IMR-90 (cell line): ENCODE results near the gene SPECC1L. TPM values are rescaled to one million over a fixed set of nuclear protein-coding genes. Genes with fewer than 3 reads are reported as not detected.
"Not testable (repeated sequence)": the region's sequence is repeated elsewhere in the genome, so short reads cannot be mapped to it uniquely, and the experiment has no call there.

Experiments used
- ATAC-seq: fragments of 200-7000 bp; cut with Tn5 transposase; 2 replicates; pipeline ENCODE4 v1.9.1; 2020; ENCODE audit warnings: low read depth, mild to moderate bottlenecking, moderate library complexity
- BruUV-seq: library from RNA; stranded (reverse); fragments of 400-500 nt; replicated peaks from 2 replicates; lab custom pipeline; 2021; lab: Mats Ljungman, UMichigan
- CTCF ChIA-PET: fragments of 300-600 bp; formaldehyde crosslinking; extraction: SDS; loops from one replicate; lab custom pipeline; 2021; ENCODE audit warnings: antibody characterized with exemption; lab: Yijun Ruan, JAX
- POLR2A ChIA-PET: fragments of 300-600 bp; sonication (Branson Sonifier 250); formaldehyde crosslinking; loops from one replicate; lab custom pipeline; 2022; ENCODE audit warnings: antibody characterized with exemption; ENCODE audit not compliant: unreplicated experiment; lab: Charles Lee
- DNase-seq: peaks from one replicate; pipeline ENCODE4 v3.0.0; 2013
- H2AFZ ChIP-seq: replicated peaks from 2 replicates; pipeline ENCODE3; 2013; ENCODE audit warnings: low read length, mild to moderate bottlenecking; ENCODE audit not compliant: poor library complexity
- H2AK5ac ChIP-seq: 2 replicates; pipeline ENCODE4 v1.6.1; 2013; ENCODE audit warnings: low read depth, low read length, inconsistent platforms
- H2AK9ac ChIP-seq: replicated peaks from 2 replicates; pipeline ENCODE3; 2013; ENCODE audit warnings: mild to moderate bottlenecking, low read depth, low read length, moderate library complexity; ENCODE audit not compliant: poor library complexity
- H2BK120ac ChIP-seq: 2 replicates; pipeline ENCODE4 v1.6.1; 2013; ENCODE audit warnings: low read depth, low read length, inconsistent platforms
- H2BK15ac ChIP-seq: 3 replicates; pipeline ENCODE4 v1.6.1; 2013; ENCODE audit warnings: low read depth, low read length, inconsistent platforms
- H2BK20ac ChIP-seq: 2 replicates; pipeline ENCODE4 v1.6.1; 2013; ENCODE audit warnings: low read depth, mild to moderate bottlenecking, inconsistent platforms, low read length, moderate library complexity
- H2BK5ac ChIP-seq: 2 replicates; pipeline ENCODE4 v1.6.1; 2013; ENCODE audit warnings: mild to moderate bottlenecking, low read depth, low read length, inconsistent platforms; ENCODE audit not compliant: poor library complexity, severe bottlenecking
- H3K14ac ChIP-seq: replicated peaks from 2 replicates; pipeline ENCODE4 v1.6.1; 2013; ENCODE audit warnings: low read depth, low read length, inconsistent platforms
- H3K18ac ChIP-seq: 2 replicates; pipeline ENCODE4 v1.6.1; 2013; ENCODE audit warnings: low read depth, low read length, control low read depth
- H3K23ac ChIP-seq: 2 replicates; pipeline ENCODE4 v1.6.1; 2013; ENCODE audit warnings: low read depth, low read length, inconsistent platforms
- H3K27ac ChIP-seq: 2 replicates; pipeline ENCODE4 v1.5.1; 2013; ENCODE audit warnings: mild to moderate bottlenecking, control low read depth, low read length; ENCODE audit not compliant: insufficient read depth
- H3K27me3 ChIP-seq: 2 replicates; pipeline ENCODE4 v1.6.1; 2013; ENCODE audit warnings: low read length; ENCODE audit not compliant: control insufficient read depth, insufficient read depth
- H3K36me3 ChIP-seq: 2 replicates; pipeline ENCODE4 v1.6.1; 2013; ENCODE audit warnings: low read length, mixed read lengths; ENCODE audit not compliant: control insufficient read depth, insufficient read depth
- H3K4ac ChIP-seq: 2 replicates; pipeline ENCODE4 v1.6.1; 2013; ENCODE audit warnings: low read depth, low read length, inconsistent platforms
- H3K4me1 ChIP-seq: 2 replicates; pipeline ENCODE4 v1.6.1; 2013; ENCODE audit warnings: low read length, mixed read lengths; ENCODE audit not compliant: control insufficient read depth, insufficient read depth
- H3K4me2 ChIP-seq: 2 replicates; pipeline ENCODE4 v1.6.1; 2013; ENCODE audit warnings: low read depth, mild to moderate bottlenecking, control low read depth, low read length, moderate library complexity
- H3K4me3 ChIP-seq: 2 replicates; pipeline ENCODE4 v1.5.1; 2013; ENCODE audit warnings: low read depth, mild to moderate bottlenecking, control low read depth, low read length, moderate library complexity; ENCODE audit not compliant: insufficient read depth
- H3K56ac ChIP-seq: 2 replicates; pipeline ENCODE4 v1.6.1; 2013; ENCODE audit warnings: low read length, inconsistent platforms; ENCODE audit not compliant: insufficient read depth; ENCODE audit errors: extremely low read depth
- H3K79me1 ChIP-seq, 2 experiments: 2 replicates each; pipeline ENCODE4 v1.6.1; 2013; ENCODE audit warnings: low read length in 2 of 2, inconsistent platforms in 1 of 2, low read depth in 1 of 2
- H3K9ac ChIP-seq: 2 replicates; pipeline ENCODE4 v1.6.1; 2013; ENCODE audit warnings: low read depth, low read length, control low read depth
- H3K9me1 ChIP-seq: 2 replicates; pipeline ENCODE4 v1.6.1; 2013; ENCODE audit warnings: low read length, inconsistent platforms; ENCODE audit not compliant: insufficient read depth
- H3K9me3 ChIP-seq: 2 replicates; pipeline ENCODE4 v1.6.1; 2013; ENCODE audit warnings: low read length; ENCODE audit not compliant: control insufficient read depth, insufficient read depth
- H4K20me1 ChIP-seq: 2 replicates; pipeline ENCODE4 v1.6.1; 2013; ENCODE audit warnings: low read length, inconsistent platforms; ENCODE audit not compliant: insufficient read depth
- H4K5ac ChIP-seq: 2 replicates; pipeline ENCODE4 v1.6.1; 2013; ENCODE audit warnings: mild to moderate bottlenecking, low read depth, low read length, control low read depth
- H4K8ac ChIP-seq, 2 experiments: 2 replicates each; pipeline ENCODE4 v1.6.1; 2013; ENCODE audit warnings: low read depth in 2 of 2, low read length in 2 of 2, control low read depth in 1 of 2, inconsistent platforms in 1 of 2
- H4K91ac ChIP-seq: 2 replicates; pipeline ENCODE4 v1.6.1; 2013; ENCODE audit warnings: low read depth, low read length, inconsistent platforms; ENCODE audit not compliant: insufficient read depth
- MAFK ChIP-seq: IDR thresholded peaks from 2 replicates; pipeline ENCODE4 v1.6.1; 2012; ENCODE audit warnings: low read depth, low read length, improper control_type of control experiment
- MAZ ChIP-seq: IDR thresholded peaks from 2 replicates; pipeline ENCODE4 v1.6.1; 2012; ENCODE audit warnings: low read depth, mild to moderate bottlenecking, low read length, improper control_type of control experiment, moderate library complexity, borderline replicate concordance
- WGBS, 2 experiments: methylation state at CpG; one replicate each; pipeline versions ENCODE4 v1.1.5 to v1.1.7; 2013; ENCODE audit warnings: missing lambda C conversion rate in 2 of 2; ENCODE audit not compliant: insufficient read length in 1 of 2; ENCODE audit errors: extremely low coverage in 2 of 2; 5-methylcytosine and 5-hydroxymethylcytosine counted together
- dilution Hi-C: fragments of 300-500 bp; cut with HindIII; formaldehyde crosslinking; loops from one replicate; pipeline ENCODE4 v1.14.3; 2018; ENCODE audit warnings: low sequenced_read_pairs; ENCODE audit not compliant: unreplicated experiment
- in situ Hi-C: fragments of 300-500 bp; cut with MboI; formaldehyde crosslinking; loops from 3 replicates; pipeline ENCODE4 v1.14.3; 2019; ENCODE audit warnings: low sequenced_read_pairs, inconsistent platforms, mixed read lengths
- intact Hi-C: fragments of 100-400 bp; cut with micrococcal nuclease; formaldehyde crosslinking; loops from 2 replicates; pipeline ENCODE4 v1.10.0; 2022
- polyA plus RNA-seq, 3 experiments: library from polyadenylated mRNA; depleted of rRNA; stranded (reverse); fragments of >200 nt; gene quantifications; 2 replicates each; pipeline ENCODE4 v1.2.3, GENCODE V29; 2012; ENCODE audit warnings: low replicate concordance in 1 of 3
- total RNA-seq: library from RNA; depleted of rRNA; stranded (reverse); fragments of >200 nt; gene quantifications from 2 replicates; pipeline ENCODE4 v1.2.3, GENCODE V29; 2012

The SPECC1L gene
- total and polyA plus RNA-seq, 2 of the 4 experiments (the other 2 are of a cell fraction): 18.7 to 44.1 TPM

GRCh38 chr22:24265734-24266133 is 4.9 kb upstream of the SPECC1L start:
- Histone ChIP-seq H2AK5ac (peak overlapping the region; percentile 23; the same call in 1 of the 2 replicates), H3K23ac (no peak overlapping the region), H3K4me3 (no peak overlapping the region), H3K27me3 (no peaks in the 10 kb centered on the region), H3K9me1 (peaks cover 10% of the 10 kb centered on the region), H4K20me1 (no peaks in the 10 kb centered on the region; the same call in 1 of the 2 replicates), H4K5ac (no peak overlapping the region), H3K18ac (no peak overlapping the region), H4K8ac (peak overlapping the region in 1 of 2 experiments; percentile 20; a peak in 1 of 4 replicates), H2BK20ac (peak overlapping the region; percentile 13; the same call in 1 of the 2 replicates), H4K91ac (peak overlapping the region; percentile 50; the same call in 1 of the 2 replicates), H3K4me1 (peaks cover 6% of the 10 kb centered on the region), H3K14ac (peak overlapping the region; percentile 77), H3K4me2 (no peak overlapping the region), H3K4ac (0 out of 2 replicates have a peak overlapping the region, but pooled peaks have one; percentile 1), H2BK15ac (no peak overlapping the region; the same call in 2 of the 3 replicates), H3K9ac (no peak overlapping the region), H3K79me1 (0 out of 4 replicates have a peak, but pooled peaks cover 0 to under 1% of the 10 kb centered on the region in 2 experiments), H2AK9ac (no peak overlapping the region), H3K9me3 (no peaks in the 10 kb centered on the region), H2BK5ac (no peak overlapping the region), H3K56ac (no peak overlapping the region), H2AFZ (no peak overlapping the region), H3K36me3 (no peaks in the 10 kb centered on the region), H2BK120ac (no peak overlapping the region; the same call in 1 of the 2 replicates), H3K27ac (no peak overlapping the region)
- no TSS peak for BruUV-seq
- POLR2A ChIA-PET: no interaction called here
- intact Hi-C loops (no loop called here), in situ Hi-C loops (no loop called here), dilution Hi-C loops (no loop called here)
- DNase-seq: peak; percentile 5
- TF ChIP-seq MAZ (no peak), MAFK (peak; percentile 51; the same call in 1 of the 2 replicates)
- ATAC-seq: no peak
- CTCF ChIA-PET: no interaction called here

- H3K9me1 ChIP-seq, H2BK5ac ChIP-seq, CTCF ChIA-PET, H3K56ac ChIP-seq, intact Hi-C loops, H3K4me2 ChIP-seq, H4K91ac ChIP-seq, H3K9me3 ChIP-seq, H4K8ac ChIP-seq, H4K20me1 ChIP-seq, dilution Hi-C loops, in situ Hi-C loops, H3K23ac ChIP-seq, POLR2A ChIA-PET, H3K9ac ChIP-seq, H3K36me3 ChIP-seq, H4K5ac ChIP-seq, H3K4ac ChIP-seq, H2BK120ac ChIP-seq, H2AFZ ChIP-seq, H3K27me3 ChIP-seq, H3K4me3 ChIP-seq, BruUV-seq, DNase-seq, H2BK20ac ChIP-seq, H3K4me1 ChIP-seq, H3K27ac ChIP-seq, ATAC-seq, H2AK9ac ChIP-seq, H2BK15ac ChIP-seq, H3K18ac ChIP-seq, H3K79me1 ChIP-seq, H3K14ac ChIP-seq: not testable (repeated sequence)
- H2AK5ac ChIP-seq: peak overlapping the region; percentile 15; the same call in 1 of the 2 replicates
- no CpG with 5 or more reads among the region's 6 CpGs for WGBS, 2 experiments
These were observed 4.1 kb upstream of the SPECC1L start for GRCh38 chr22:24266495-24266894.
